MG63 (cell line): ENCODE data around the gene ZNF776. TPM values are rescaled to one million over a fixed set of nuclear protein-coding genes. Genes with fewer than 3 reads are reported as not detected.

ENCODE experiments used
- total RNA-seq: library from RNA; depleted of rRNA; stranded (reverse); fragments of >200 nt; shearing (Covaris generic); gene quantifications from 2 replicates; pipeline ENCODE4 v1.2.3, GENCODE V29; 2014; ENCODE audit warnings: low replicate concordance; rRNA removed

The ZNF776 gene
- total RNA-seq, 1 experiment from 2014 or later = 10.0 TPM

Other genes starting within 250 kb of the ZNF776 start
- 8.6 and 22.8 TPM in 2 replicates for gene ZNF773, start 246.9 kb upstream of the ZNF776 start, total RNA-seq
- gene ZNF549, start 219.5 kb upstream of the ZNF776 start, total RNA-seq = 2.2 and 5.0 TPM in 2 replicates
- gene ZNF550, start 187.0 kb upstream of the ZNF776 start, total RNA-seq = 4.2 and 5.1 TPM in 2 replicates
- gene ZNF416, start 167.9 kb upstream of the ZNF776 start, total RNA-seq = 7.7 and 9.1 TPM in 2 replicates
- not detected in 2 replicates for gene ZIK1, start 162.7 kb upstream of the ZNF776 start, total RNA-seq
- 3.4 and 9.4 TPM in 2 replicates for gene ZNF530, start 146.9 kb upstream of the ZNF776 start, total RNA-seq
- 5.0 and 14.1 TPM in 2 replicates for gene ZNF134, start 132.6 kb upstream of the ZNF776 start, total RNA-seq
- gene ZNF211, start 113.6 kb upstream of the ZNF776 start, total RNA-seq = 2.5 and 4.5 TPM in 2 replicates
- not detected in 2 replicates for gene ZSCAN4, start 77.9 kb upstream of the ZNF776 start, total RNA-seq
- gene ZNF551, start 64.8 kb upstream of the ZNF776 start, total RNA-seq = 4.6 and 41.6 TPM in 2 replicates
- gene ZNF154, start 37.6 kb upstream of the ZNF776 start, total RNA-seq = not detected in 2 replicates
- gene ZNF671, start 19.2 kb upstream of the ZNF776 start, total RNA-seq = 1.4 TPM in 1 of 2 replicates, not detected in the other
- 3.3 and 5.7 TPM in 2 replicates for gene ZNF586, start 22.9 kb downstream of the ZNF776 start, total RNA-seq
- gene ZNF552, start 68.1 kb downstream of the ZNF776 start, total RNA-seq = 2.6 and 4.2 TPM in 2 replicates
- gene ZNF587B, start 83.5 kb downstream of the ZNF776 start, total RNA-seq = 4.6 and 7.6 TPM in 2 replicates
- gene ZNF587, start 103.0 kb downstream of the ZNF776 start, total RNA-seq = 7.6 and 8.9 TPM in 2 replicates
- 0.56 and 2.4 TPM in 2 replicates for gene ZNF814, start 142.2 kb downstream of the ZNF776 start, total RNA-seq
- 3.1 and 7.4 TPM in 2 replicates for gene ZNF417, start 169.8 kb downstream of the ZNF776 start, total RNA-seq
- not detected in 2 replicates for gene ZNF418, start 188.6 kb downstream of the ZNF776 start, total RNA-seq
- 1.1 and 3.2 TPM in 2 replicates for gene ZNF256, start 200.9 kb downstream of the ZNF776 start, total RNA-seq
- gene C19orf18, start 227.7 kb downstream of the ZNF776 start, total RNA-seq = not detected in 2 replicates